Mucosa of rectum (tissue), 2 donors: Measurements from ENCODE around the gene GNL2.
"Not testable (repeated sequence)": the region's sequence is repeated elsewhere in the genome, so short reads cannot be mapped to it uniquely, and the experiment has no call there.

ENCODE experiments used
- H3K27ac ChIP-seq, 2 donors: one replicate each; pipeline ENCODE4 v1.7.0; 2013; ENCODE audit warnings: inconsistent platforms in 2 of 2, low read depth in 2 of 2, low read length in 2 of 2
- H3K27me3 ChIP-seq, 2 donors: one replicate each; pipeline ENCODE4 v1.7.0; 2013; ENCODE audit warnings: low read length in 2 of 2; ENCODE audit not compliant: control insufficient read depth in 2 of 2, insufficient read depth in 2 of 2
- H3K36me3 ChIP-seq, 2 donors: one replicate each; pipeline ENCODE4 v1.7.0; 2013; ENCODE audit warnings: low read length in 2 of 2; ENCODE audit not compliant: control insufficient read depth in 2 of 2, insufficient read depth in 2 of 2
- H3K4me1 ChIP-seq, 2 donors: one replicate each; pipeline ENCODE4 v1.7.0; 2013; ENCODE audit warnings: low read length in 2 of 2, mild to moderate bottlenecking in 1 of 2; ENCODE audit not compliant: control insufficient read depth in 2 of 2, insufficient read depth in 2 of 2
- H3K4me3 ChIP-seq, 2 donors: one replicate each; pipeline ENCODE4 v1.7.0; 2013; ENCODE audit warnings: low read length in 2 of 2
- H3K9ac ChIP-seq, 2 donors: one replicate each; pipeline ENCODE4 v1.7.0; 2013; ENCODE audit warnings: low read length in 2 of 2, low read depth in 1 of 2, mild to moderate bottlenecking in 1 of 2
- H3K9me3 ChIP-seq, 2 donors: one replicate each; pipeline ENCODE4 v1.7.0; 2013; ENCODE audit warnings: low read length in 2 of 2; ENCODE audit not compliant: control insufficient read depth in 2 of 2
- donor health status: healthy.
- donor health status: Normal muscosa, but diverticular disease.

Gene GNL2

GRCh38 chr1:37560401-37561132 lies 35.2 kb downstream of the GNL2 start:
- Histone ChIP-seq H3K9ac (no peak overlapping the region), H3K27me3 (no peaks in the 10 kb centered on the region), H3K27ac (no peak overlapping the region), H3K4me3 (no peak overlapping the region), H3K9me3 (no peaks in the 10 kb centered on the region), H3K36me3 (peaks cover 7 to 11% of the 10 kb centered on the region in 2 donors), H3K4me1 (peaks cover 7% of the 10 kb centered on the region in 2 donors)

- H3K36me3 ChIP-seq, H3K27ac ChIP-seq, H3K9me3 ChIP-seq, H3K4me3 ChIP-seq, H3K27me3 ChIP-seq, H3K9ac ChIP-seq, H3K4me1 ChIP-seq: not testable (repeated sequence)
Measured at GRCh38 chr1:37559957-37560379, 35.8 kb downstream of the GNL2 start.

GRCh38 chr1:37559080-37559479 lies 36.7 kb downstream of the GNL2 start:
- peaks cover 6 to 7% of the 10 kb centered on the region in 2 donors for H3K4me1 ChIP-seq
- no peaks in the 10 kb centered on the region for H3K27me3 ChIP-seq
- H3K27ac ChIP-seq = no peak overlapping the region
- no peaks in the 10 kb centered on the region for H3K36me3 ChIP-seq
- H3K9ac ChIP-seq = no peak overlapping the region
- no peak overlapping the region for H3K4me3 ChIP-seq
- no peaks in the 10 kb centered on the region for H3K9me3 ChIP-seq

DNA sequence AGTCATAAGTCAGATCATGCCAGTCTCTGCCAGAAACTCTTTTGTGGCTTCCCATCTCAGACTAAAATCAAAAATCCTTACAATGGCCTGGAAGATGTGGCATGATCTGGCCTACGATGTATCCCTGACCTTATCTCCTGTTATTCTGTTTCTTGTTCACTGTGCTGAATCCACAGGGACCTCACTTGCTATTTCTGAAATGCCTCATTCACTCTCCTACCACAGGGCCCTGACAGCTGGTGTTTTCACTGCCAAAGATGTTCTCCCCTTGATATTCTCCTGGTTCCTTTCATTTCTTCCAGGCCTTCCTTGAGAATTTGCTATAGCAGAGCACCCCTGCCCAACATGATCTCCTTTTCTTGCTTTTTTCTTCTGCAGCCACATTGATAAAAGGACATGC lies 37.3 kb downstream of the GNL2 start:
- no peaks in the 10 kb centered on the region for H3K27me3 ChIP-seq
- no peak overlapping the region for H3K4me3 ChIP-seq
- H3K27ac ChIP-seq = no peak overlapping the region
- H3K36me3 ChIP-seq = no peaks in the 10 kb centered on the region
- no peak overlapping the region for H3K9ac ChIP-seq
- H3K4me1 ChIP-seq = peaks cover 5 to 10% of the 10 kb centered on the region in 2 donors
- no peaks in the 10 kb centered on the region for H3K9me3 ChIP-seq

DNA sequence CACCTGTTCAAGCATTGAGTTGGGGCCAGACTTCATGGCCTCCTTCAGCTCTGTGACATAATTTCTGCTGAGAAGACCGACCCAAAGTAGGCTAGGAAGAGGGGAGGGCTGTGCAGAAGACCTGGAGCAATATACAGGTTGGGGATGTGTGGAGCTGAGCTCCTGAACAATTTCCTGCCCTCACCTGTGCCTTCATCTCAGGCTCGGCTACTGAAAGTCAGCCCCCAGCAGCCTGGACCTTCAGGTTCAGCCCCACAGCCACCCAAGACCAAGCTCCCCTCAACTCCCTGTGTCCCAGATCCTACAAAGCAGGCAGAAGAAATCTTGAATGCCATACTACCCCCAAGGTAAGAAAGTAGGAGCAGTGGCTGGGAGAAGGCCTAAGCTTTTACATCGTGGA lies 38.3 kb downstream of the GNL2 start:
- Histone ChIP-seq H3K4me1 (peaks cover 13 to 16% of the 10 kb centered on the region in 2 donors), H3K4me3 (peak overlapping the region; percentile 41 to 51), H3K36me3 (no peaks in the 10 kb centered on the region), H3K9me3 (no peaks in the 10 kb centered on the region), H3K9ac (no peak overlapping the region), H3K27ac (no peak overlapping the region), H3K27me3 (no peaks in the 10 kb centered on the region)

- Histone ChIP-seq H3K27me3 (no peaks in the 10 kb centered on the region), H3K4me1 (peaks cover 13 to 16% of the 10 kb centered on the region in 2 donors), H3K36me3 (peaks cover 0 to 3% of the 10 kb centered on the region in 2 donors), H3K27ac (no peak within 1 kb of the TSS), H3K4me3 (peak within 1 kb of the TSS; percentile 41 to 51), H3K9me3 (no peaks in the 10 kb centered on the region), H3K9ac (peak within 1 kb of the TSS in 1 of 2 donors; percentile 18)
Measured at GRCh38 chr1:37556712-37557196, 39.0 kb downstream of the GNL2 start, which contains the start of gene DNALI1. Gene DNALI1, plus strand, starts transcription at chr1:37556940. Its CDS starts 55 bp downstream, at chr1:37556995.

GRCh38 chr1:37553927-37554808 lies 41.6 kb downstream of the GNL2 start, which contains the start of gene SNIP1:
Gene SNIP1, minus strand, starts transcription at chr1:37554293. Its CDS starts 64 bp downstream, at chr1:37554229.
- Histone ChIP-seq H3K36me3 (peaks cover 3% of the 10 kb centered on the region in 2 donors), H3K27me3 (no peaks in the 10 kb centered on the region), H3K4me1 (peaks cover 13 to 16% of the 10 kb centered on the region in 2 donors), H3K27ac (peak within 1 kb of the TSS; percentile 77 to 89), H3K4me3 (peak within 1 kb of the TSS; percentile 81 to 97), H3K9ac (peak within 1 kb of the TSS; percentile 90 to 91), H3K9me3 (no peaks in the 10 kb centered on the region)

- H3K27me3 ChIP-seq = no peaks in the 10 kb centered on the region
- H3K36me3 ChIP-seq = peaks cover 3% of the 10 kb centered on the region in 2 donors
- peak overlapping the region; percentile 90 to 91 for H3K9ac ChIP-seq
- H3K4me3 ChIP-seq = peak overlapping the region; percentile 81 to 97
- peaks cover 13 to 16% of the 10 kb centered on the region in 2 donors for H3K4me1 ChIP-seq
- H3K27ac ChIP-seq = peak overlapping the region; percentile 77 to 89
- H3K9me3 ChIP-seq = no peaks in the 10 kb centered on the region
Measured at GRCh38 chr1:37553598-37553926, 42.2 kb downstream of the GNL2 start.

DNA sequence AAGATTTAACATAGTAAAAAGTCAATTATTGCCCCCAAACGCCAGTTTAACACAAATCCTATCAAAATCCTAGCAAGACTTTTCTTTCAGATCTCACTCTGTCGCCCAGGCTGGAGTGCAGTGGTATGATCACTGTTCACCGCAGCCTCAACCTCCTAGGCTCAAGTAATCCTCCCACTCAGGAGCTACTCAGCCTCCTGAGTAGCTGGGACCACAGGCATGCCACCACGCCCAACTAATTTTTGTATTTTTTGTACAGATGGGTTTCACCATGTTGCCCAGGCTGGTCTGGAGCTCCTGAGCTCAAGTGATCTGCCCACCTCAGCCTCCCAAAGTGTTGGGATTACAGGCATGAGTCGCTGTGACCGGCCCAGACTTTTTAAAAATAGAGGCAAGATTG lies 46.4 kb downstream of the GNL2 start:
- H3K9ac ChIP-seq = no peak overlapping the region
- no peaks in the 10 kb centered on the region for H3K27me3 ChIP-seq
- H3K27ac ChIP-seq = no peak overlapping the region
- peaks cover 9 to 11% of the 10 kb centered on the region in 2 donors for H3K4me1 ChIP-seq
- H3K4me3 ChIP-seq = no peak overlapping the region
- H3K36me3 ChIP-seq = peaks cover 19 to 23% of the 10 kb centered on the region in 2 donors
- no peaks in the 10 kb centered on the region for H3K9me3 ChIP-seq

DNA sequence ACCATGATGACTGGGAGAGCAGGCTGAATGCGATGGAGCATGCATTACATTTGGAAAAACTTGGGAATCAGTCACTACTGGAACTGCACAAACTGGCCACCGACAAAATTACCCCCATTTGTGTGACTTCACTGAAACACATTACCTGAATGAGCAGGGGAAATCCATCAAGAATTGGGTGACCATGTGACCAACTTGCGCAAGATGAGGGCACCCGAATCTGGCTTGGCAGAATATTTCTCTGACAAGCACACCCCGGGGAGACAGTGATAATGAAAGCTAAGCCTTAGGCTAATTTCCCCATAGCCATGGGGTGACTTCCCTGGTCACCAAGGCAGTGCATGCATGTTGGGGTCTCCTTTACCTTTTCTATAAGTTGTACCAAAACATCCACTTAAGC lies 50.7 kb downstream of the GNL2 start:
- Histone ChIP-seq H3K4me1 (no peaks in the 10 kb centered on the region), H3K9ac (no peak overlapping the region), H3K4me3 (no peak overlapping the region), H3K36me3 (peaks cover 22 to 31% of the 10 kb centered on the region in 2 donors), H3K9me3 (no peaks in the 10 kb centered on the region), H3K27ac (no peak overlapping the region), H3K27me3 (no peaks in the 10 kb centered on the region)
